ENCODE measurements around the gene HPX.

Gene HPX, protein sequence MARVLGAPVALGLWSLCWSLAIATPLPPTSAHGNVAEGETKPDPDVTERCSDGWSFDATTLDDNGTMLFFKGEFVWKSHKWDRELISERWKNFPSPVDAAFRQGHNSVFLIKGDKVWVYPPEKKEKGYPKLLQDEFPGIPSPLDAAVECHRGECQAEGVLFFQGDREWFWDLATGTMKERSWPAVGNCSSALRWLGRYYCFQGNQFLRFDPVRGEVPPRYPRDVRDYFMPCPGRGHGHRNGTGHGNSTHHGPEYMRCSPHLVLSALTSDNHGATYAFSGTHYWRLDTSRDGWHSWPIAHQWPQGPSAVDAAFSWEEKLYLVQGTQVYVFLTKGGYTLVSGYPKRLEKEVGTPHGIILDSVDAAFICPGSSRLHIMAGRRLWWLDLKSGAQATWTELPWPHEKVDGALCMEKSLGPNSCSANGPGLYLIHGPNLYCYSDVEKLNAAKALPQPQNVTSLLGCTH

DNA sequence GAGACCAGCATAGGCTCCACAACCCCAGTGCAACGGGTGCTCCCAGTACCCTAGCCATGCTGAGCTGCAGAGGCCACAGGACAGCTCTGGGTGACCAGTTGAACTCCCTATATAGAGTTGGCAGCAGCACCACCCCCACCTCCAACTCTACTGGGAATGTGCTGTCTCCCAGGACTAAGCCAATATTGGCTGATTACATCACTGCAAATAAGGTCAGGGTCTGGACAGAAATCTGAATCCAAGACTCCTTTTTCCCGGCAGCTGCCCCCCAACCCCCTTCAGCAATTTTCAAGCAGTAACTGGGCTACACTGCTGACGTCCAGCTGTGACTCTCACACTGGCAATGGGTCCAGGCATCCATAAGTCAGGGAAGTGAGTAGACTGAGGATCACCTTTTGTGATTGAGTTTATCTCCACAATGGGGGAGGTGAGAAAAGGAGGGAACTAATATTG is at the start of gene HPX:
Gene HPX, minus strand, starts transcription at position 82 of the 453 bp plus-strand sequence. Its CDS starts 24 bp downstream, at position 58.
- DNase-seq: no peak

DNA sequence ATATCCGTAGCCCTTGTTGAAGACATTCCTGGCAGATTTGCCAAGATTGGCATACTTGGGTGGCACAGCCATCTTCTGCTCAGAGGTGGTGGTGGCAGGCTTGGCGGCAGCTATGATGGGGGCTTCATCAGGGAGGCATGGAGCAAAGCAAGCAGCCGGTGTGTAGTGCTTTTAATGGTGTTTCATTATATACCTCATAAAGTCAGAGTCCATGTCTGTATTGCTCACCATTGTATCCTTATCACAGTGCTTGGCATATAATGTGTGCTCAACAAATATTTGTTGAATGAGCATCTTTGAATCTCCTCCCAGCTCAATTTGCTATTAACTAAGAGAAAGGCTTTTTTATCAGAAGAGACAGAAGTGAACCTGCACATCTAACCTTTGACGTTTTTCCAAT is 48.5 kb upstream of the HPX start:
- DNase-seq: no peak

DNA sequence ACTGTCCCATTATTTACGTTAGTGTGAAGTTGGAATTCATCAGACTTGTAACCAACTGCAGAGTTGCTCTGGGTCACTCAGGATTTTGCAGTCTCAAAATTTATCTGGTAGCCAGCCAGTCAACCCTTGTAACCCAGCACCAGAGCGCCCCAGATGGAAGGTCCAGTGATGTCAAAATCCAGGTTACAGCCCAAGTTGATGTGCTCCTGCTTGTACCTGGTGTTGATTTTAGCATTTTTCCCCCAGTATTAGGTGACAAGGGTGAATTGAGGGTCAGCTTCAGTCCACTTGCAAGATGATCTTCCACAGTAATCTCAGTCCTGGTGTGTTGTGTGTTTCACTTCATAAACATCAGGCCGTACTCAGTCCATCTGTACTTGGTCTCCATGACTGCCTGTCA is 48.0 kb upstream of the HPX start:
- DNase-seq: no peak

DNA sequence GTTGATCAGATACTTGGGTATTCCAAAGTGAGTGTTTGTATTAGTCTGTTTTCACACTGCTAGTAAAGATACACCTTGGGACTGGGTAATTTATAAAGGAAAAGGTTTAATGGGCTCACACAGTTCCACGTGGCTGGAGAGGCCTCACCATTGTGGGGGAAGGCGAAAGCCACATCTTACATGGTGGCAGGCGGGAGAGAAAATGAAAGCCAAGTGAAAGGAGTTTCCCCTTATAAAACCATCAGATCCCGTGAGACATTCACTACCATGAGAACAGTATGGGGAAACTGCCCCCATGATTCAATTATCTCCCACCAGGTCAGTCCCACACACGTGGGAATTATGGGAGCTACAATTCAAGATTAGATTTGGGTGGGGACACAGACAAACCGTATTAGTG is 47.6 kb upstream of the HPX start:
- no peak for DNase-seq

DNA sequence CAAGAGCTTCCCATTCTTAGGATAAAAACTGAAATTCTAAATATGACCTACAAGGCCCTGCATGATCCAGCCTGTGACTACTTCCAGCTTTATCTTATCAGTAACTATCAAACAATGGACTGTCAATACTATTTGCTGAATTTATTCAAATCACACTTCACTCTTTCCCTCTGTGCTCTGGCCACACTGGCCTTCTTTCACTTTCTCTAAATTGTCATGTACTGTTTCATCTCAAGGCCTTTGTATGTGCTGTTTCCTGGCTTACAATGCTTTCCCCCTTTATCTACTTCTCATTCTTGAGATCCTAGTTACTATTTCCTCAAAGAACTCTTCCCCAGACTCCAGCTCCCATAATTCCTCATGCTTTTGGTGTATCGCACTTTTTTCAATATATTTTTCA is 46.2 kb upstream of the HPX start:
- DNase-seq: no peak

DNA sequence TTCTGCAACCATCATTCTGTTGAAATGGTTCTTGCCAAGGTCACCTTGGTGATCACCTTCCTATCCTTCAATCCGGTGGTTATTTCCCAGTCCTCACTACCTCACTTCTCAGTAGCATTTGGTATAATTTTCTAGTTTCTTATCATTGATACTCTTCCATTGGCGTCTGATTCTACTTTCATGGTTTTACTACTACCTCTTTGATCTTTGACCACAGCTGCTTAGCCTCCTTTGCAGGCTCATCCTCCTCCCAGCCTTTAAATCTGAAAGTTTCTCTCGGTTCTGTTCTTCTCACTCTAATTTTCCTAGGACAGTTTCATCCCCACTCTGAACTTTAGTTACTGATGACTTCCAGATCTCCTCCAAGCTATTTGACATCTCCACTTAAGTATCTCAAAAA is 45.5 kb upstream of the HPX start:
- no peak for DNase-seq

DNA sequence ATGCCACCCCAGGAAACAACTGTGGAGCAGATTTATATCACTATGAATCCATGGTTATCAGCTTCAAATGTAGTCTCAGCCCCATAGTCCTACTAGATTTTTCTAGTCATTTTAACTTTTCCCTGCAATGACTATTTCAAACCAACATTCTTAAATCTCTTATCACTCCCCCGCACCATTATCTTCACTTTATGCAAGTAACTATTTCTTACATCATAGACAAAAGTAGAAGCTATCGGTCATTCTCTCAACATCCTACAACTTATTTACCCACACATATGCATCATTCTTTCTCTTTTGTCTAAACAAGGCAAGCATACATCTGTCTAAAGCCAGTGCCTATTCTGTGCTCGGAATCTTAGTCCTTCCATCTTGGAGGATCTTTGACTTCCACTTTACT is 44.9 kb upstream of the HPX start:
- DNase-seq: no peak

DNA sequence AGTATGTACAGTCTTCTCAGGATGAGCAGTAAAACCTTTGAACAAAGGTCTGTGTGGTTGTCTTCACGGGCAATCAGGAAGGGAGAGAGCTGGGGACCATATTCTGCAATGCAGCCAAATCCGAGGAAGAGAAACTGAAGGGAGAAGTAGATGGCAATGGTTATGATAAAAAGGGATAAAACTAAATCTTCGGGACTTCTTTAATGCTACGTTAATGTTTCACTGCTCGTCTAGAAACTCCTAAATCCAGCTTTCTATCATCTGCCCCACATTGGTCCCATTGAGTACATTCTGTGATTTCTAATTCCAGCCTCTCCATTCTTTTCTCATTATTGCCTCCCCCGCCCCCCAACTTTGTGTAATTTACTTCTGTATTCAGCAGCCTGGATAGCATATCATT is 42.2 kb upstream of the HPX start:
- no peak for DNase-seq

DNA sequence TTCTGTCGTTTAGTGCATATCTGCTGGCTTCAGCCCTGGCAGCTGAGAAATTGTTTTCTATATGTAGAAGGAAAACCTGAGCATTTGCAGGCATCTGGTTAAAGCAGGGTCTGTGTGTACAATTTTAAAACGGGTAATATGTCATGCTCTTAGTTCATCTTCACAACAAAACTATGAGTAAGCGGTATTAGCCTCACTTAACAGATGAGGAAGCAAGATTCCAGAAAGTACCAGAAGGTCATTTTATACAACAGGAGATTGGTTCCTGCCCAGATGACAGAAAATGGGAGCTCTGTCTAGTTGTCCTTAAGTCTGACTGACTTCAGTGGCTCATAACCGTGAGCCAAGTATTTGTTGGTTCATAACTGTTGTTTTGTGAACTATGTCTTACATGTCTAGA is 41.7 kb upstream of the HPX start:
- no peak for DNase-seq

DNA sequence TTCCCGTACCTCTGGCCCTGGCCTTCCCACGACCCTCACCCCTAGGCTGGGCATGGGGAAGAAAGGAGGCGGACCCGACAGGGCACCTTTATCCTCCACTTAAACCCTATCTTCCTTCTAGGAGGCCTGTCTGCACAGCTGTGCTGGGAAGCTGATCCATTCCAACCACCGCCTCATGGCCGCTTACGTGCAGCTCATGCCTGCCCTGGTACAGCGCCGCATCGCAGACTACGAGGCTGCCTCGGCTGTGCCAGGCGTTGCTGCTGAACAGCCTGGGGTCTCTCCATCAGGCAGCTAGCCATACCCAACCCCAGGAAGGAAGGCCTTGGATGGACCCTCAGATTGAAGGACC is 41.1 kb upstream of the HPX start:
- DNase-seq: no peak

DNA sequence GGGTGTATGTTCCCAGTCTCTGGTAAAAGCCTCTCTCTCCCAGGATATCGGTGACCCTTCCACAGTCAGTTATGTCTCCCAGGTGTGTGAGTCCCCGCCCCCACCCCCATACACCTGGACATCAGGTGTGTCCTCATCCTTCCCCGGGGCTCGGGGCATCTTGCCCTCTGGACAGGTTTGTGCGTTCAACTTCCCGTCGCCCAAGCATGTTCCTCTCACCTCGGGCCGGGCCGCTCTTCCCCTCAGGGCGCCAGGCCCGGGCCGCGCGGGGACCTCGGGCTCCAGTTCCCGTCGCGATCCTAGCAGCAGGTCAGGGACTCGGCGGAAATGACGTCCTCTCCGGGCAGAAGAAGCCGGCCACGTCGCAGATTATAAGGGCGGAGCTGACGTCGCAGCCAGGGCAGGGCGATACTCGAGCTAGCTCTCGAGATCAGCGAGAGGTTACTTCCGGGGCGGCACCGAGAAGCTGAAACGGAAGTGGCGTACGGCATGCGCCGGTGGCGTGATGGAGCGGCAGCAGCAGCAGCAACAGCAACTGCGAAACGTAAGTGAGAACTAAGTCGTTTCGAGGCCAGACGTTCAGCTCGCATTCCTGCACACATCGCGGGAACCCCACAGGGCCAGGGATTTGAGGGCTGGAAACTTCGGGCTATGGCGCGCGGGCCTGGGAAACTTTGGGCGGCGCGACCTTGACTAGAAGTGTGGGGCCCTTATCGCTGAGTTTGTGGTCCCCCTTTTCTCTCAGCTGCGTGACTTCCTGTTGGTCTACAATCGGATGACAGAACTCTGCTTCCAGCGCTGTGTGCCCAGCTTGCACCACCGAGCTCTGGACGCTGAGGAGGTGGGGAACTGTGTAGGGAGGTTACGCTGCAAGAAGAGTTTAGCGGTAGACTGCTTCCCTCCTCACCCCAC is 40.5 kb upstream of the HPX start, which contains the start of the genes ARFIP2 and TIMM10B:
Gene ARFIP2, minus strand, starts transcription at position 320 of the 912 bp plus-strand sequence. CDS start 910 bp downstream, outside the sequence.
Gene TIMM10B, plus strand, starts transcription at position 490 of the 912 bp plus-strand sequence. Its CDS starts 16 bp downstream, at position 506.
- peak; percentile 85 for DNase-seq

DNA sequence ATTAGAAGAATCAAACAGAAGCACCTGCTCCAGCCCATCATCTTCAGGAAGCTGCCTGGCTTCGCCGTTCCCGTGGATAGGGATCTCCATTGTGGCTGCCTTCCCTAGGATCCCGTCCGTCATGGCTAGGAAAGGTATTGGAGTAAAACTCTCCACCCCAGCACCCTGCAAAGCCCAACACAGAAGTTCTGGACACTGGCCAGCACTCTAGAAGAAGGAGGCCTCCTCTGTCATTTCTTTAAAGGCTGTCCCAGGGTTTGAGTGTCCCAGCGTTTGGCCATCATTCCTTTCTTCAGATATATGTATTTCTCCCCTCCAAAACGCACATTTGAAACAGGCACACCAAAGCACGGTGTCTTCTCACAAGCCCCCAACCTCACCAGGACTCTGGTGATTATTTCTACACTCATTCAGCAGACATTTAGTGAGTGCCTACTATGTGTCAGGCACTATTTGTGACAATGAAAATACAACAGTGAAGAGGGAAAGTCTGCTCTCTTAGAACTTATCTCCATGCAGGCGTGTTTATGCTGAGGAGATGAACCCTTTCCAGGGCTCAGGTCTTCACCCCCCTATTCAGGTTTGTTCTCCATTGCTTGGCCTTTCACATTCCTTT is 39.6 kb upstream of the HPX start:
- no peak for DNase-seq

DNA sequence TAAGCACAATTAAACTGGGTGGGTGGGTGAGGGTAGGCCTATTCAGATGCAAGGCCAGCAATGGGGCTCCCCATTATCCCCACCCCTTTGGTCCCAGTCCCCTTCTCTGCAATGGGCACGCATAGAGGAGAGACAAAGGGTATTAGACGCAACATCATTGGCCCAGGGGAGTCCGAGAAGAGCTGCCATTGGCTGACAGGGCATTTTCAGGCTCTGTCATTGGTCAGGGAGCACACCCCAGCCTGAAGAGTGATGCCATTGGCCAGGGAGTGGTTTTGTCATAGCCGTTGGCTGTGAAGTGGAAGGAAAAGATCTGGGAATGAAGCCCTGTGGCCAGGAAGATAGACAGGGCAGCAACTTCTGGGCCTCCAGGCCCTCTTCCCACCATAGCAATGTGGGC is 35.8 kb upstream of the HPX start:
- DNase-seq: no peak

DNA sequence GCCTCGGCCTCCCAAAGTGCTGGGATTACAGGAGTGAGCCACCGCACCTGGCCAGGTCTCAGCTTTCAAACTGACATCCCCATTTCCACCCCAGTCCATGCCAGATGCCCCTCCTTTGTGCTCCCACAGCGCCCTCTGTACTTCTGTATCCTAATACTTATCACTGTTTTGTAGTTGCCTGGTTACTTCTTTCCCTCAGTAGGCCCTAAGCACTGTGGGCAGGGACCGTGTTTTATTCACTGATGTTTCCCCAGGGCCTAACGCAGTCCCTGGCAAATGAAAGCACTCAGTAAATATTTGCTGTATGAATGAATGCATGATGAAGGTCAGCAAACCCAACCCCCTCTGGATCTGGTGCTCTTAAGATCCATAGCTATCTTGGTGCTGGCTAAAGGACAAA is 35.1 kb upstream of the HPX start:
- DNase-seq: no peak

DNA sequence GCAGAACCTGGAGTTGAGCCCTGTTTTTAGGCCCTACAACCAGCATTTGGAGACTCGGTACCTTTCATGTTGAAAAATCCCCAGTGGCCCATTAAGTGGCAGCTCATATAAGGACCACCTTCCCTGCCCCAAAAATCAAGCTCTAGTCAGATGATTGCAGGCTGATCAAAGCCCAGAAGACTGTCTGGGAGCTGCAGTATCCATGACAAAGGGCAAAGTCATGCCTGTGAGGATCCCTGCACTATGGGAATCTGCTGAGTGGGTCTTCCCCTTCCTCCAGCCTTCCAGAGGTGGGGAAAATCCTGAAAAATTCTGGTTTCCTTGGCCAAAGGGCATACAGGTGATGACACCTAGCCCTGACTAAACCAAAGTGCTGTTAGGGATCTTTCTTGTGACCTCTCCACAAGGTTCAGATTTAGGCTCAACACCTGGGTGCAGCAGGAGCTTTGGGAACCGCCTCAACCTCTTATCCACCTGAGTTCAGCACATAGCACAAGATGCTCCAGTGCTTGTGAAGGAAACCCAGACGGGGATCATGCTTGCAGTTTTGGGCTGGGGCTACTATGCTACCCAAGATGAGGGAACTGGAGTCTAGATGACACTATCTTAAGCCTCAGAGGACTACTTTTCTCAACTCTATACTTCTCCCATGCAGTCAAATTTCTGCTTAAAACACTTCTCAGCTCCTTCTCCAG is 34.2 kb upstream of the HPX start:
- no peak for DNase-seq

DNA sequence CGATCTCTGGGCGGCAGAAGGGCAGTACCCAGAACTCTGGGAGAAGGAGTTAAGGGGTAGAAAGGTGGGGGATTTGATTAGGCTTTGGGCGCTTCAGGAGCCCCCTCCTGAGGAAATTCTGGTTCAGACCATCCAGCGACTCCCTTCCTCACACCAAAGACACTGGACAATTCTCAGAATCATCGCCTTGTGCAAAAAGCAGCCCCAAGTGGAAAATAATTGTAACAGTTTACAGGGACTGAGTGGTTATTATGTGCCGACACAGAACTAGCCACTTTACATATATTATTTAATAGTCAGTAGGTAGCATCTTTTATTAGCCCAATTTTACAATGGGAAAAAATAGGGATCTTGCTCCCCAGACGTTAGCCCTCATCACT is 33.6 kb upstream of the HPX start:
- no peak for DNase-seq

DNA sequence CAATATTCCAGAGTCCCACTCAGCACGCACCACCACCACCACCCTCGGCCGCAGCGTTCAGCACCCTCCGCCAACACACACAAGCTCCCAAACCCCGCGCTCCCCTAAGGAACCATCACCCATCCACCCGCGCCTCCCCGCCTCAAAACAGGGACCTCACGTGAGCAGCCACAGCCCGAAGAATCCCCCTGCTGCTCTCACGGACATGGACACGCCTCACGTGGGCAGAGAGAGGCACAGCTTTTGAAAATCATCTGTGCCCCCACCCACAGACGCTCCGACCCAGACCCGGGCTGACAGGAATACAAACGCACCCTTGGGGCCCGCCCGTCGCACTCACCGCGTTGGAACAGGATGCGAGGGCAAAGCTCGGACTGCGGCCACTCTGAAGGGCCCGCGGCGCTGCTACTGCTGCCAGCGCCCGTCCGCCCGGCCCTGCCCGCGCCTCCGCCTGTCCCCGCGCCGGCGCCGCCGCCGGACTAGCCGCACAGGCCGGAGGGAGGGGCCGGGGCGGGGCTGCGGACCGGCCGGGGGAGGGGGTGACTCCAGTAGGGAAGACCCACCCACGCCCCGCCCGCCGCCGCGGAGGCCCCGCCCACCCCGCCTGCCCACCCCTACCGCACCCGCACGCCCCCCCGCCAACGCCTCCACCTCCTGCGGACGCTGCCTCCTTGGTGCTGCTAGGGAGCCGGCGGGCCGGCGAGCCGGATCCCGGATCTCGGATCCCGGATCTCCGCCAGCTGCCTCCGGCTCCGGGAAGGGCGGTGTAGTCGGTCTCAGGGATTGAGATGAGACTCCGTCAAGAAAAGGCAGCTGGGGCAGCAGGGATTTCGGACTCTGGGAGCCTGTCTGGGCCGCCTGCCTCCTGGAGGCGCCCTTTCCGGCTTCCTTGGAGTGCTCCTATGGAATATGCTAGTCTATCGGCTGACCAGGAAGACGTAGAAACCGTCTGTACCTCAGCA is 32.9 kb upstream of the HPX start, which contains the start of gene TRIM3:
Gene TRIM3, minus strand, starts transcription at position 491 of the 962 bp plus-strand sequence. CDS start 8,246 bp downstream, outside the sequence.
- peak; percentile 78 for DNase-seq

DNA sequence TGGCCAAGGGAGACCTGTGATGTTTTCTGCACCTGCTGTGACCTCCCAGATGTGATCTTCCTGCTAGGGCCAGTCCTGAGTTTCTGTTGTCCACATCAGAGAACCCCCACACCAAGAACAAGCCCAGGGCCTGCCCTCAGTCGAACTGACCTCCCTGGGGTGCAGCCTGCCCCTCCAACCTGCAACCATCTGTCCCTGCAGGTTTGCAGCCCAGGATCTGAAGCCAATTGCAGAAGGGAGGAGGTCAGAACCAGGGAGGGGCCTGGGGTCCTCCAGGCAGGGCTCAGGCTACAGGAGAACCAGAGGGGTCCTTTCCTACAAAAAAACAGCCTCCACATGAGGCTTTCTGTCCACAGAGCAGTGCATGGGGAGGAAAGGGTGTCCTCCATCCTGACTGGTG is 32.1 kb upstream of the HPX start:
- DNase-seq: no peak

DNA sequence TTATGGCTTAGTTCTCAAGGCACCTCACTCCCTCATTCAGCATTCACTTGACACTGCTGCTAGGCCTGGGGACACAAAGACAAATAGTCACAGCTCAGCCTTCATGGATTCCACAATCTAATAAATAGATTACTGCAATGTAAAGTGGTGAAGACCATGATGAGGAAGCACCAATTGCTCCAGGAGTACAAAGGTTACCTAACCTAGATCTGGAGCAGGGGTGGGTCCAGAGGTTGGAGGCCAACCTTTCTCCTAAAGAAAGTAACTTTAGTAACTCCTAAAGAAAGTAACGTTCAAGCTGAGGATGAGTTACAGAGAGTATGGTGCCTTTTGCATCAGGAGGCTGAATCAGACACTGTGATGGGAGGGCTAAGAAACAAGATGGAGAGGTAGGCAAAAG is 28.8 kb upstream of the HPX start:
- DNase-seq: no peak

DNA sequence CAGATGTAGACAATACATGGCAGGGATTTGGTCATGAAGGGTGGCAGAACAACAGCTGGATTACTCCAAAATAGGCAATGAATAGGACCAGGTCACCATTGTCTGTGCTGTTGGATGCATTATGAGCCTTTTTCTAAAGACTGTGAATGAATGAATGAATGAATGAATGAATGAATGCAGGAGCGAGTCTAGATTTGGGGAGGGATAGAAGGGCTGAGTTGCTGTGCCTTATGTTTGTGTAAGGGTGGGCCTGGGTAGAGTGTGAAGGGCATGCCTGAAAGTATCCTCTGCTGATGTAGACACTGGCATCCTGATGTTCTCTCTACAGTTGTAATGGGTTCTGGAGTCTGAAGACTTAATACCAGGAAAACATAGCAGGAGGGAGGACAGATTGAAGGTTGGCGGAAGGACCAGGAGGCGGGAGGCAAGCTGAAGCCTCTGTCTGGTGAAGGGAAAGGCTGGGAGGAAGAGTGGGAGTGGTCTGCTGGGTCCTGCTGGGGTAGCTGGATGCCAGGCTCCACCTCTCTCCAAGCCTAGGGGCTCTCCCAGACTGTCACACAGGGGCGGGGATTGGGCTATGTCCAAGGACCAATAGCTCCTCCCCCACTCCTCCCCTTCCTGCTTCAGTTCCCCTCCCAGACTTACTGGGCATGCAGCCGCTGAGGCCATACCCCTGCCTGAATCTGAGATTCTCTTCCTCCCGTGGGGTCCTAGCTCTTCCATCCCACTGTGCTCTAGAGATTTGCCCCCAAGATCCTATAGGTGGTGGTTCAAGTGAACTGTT is 28.1 kb upstream of the HPX start:
- peak; percentile 5 for DNase-seq

DNA sequence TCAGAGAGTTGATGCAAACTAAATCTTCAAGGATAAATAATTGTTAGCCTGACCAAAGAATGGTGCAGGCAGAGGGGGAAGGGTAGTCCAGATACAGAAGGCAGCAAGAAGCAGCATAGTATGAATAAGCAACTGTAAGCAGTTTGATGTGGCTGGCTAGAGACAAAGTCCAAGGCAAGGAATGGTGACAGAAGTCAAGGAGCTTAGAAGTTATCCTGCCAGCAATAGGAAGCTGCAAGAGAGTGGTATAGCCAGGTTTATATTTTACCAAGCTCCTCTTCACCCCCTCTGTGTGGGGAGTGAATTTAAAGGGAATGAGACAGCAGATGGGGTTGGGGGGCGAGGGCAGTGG is 18.3 kb upstream of the HPX start:
- DNase-seq: no peak
